GM03348 (cell line): ENCODE data around the gene ATP2B3.
"Not testable (repeated sequence)": the region's sequence is repeated elsewhere in the genome, so short reads cannot be mapped to it uniquely, and the experiment has no call there.

Experiments used
- DNase-seq: peaks from one replicate; pipeline ENCODE4 v3.0.0; 2012; ENCODE audit warnings: low spot score

Gene ATP2B3

GRCh38 chrX:153593811-153594500 lies 76.5 kb downstream of the ATP2B3 start:
- DNase-seq = no peak

DNA sequence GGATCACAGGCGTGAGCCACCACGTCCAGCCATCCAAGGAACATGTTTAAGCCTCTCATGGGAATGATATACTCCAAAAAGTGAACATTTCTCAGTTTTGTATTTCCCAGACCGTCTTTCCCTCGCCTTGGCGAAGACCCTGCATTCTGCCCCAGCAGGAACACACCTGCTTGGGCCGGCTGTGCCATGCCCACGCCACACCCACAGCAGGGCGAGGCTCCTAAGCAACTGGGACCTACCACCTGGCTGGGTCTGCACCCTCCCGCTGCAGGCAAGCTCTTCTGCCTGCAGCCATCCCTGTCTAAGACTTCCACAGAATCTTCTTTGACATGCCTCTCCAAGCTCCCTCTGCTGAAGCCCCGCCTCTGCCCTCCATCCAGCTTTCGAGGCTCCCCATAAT lies 77.9 kb downstream of the ATP2B3 start:
- DNase-seq = no peak

GRCh38 chrX:153595859-153596857 lies 78.7 kb downstream of the ATP2B3 start:
- no peak for DNase-seq

DNA sequence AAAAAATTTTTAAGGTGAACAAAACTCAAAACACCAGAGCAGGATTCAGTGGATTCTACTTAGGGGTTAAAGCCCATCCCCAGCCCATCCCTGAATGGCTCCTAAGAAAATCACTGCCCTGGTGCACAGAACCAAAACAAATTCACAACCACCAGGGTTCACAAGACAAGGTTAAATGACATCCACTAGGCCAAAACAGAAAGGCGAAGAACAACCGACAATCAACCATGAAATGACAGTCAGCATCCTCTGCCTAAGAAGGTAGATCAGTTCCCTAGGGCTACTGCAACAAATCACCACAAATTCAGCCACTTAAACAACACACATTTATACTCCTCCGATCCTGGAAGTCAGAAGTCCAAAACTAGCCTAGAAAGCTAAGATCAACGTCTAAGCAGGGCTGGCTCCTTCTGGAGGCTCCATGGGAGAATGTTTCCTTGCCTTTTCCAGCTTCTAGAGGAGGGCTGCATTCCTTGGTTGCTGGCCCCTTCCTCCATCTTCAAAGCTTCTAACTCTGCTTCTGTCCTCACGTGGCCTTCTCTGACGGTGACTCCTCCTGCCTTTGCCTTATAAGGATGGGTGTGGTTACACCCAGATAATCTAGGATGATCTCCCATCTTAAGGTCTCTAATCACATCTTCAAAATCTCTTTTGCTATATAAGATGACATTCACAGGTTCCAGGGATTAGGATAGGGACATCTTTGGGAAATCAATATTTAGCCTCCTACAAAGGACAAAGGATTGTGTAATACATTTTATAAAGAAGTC lies 79.7 kb downstream of the ATP2B3 start:
- DNase-seq = no peak

GRCh38 chrX:153598541-153599191 lies 81.2 kb downstream of the ATP2B3 start, which contains the start of gene CCNQ:
TSS of gene CCNQ (minus strand) at chrX:153599139. CDS start at chrX:153599073, 66 bp downstream.
- DNase-seq = peak; percentile 40

- DNase-seq = peak; percentile 97
Observed at GRCh38 chrX:153599192-153600031, 82.0 kb downstream of the ATP2B3 start.

GRCh38 chrX:153600032-153600373 lies 82.6 kb downstream of the ATP2B3 start:
- DNase-seq = peak; percentile 13

DNA sequence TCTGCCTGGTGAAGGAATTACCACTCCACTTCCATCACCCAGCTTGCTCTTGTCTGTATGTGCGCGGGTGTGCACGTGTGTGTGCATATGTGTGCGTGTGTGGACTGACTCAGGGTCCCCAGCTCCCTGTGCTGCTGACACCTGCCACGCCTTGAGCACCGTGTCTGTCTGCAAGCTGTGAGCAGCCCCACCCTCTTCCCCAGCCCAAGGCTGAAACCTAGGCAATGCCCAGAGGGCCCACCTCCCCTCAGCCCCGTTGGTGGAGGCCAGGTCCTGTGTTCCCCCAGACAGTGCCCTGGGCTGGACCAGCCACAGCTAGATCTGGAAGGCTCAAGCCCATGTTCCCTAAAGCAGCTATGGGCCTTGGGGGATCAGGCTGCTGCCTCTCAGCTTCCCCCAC lies 83.5 kb downstream of the ATP2B3 start:
- no peak for DNase-seq

- no peak for DNase-seq
Observed at GRCh38 chrX:153601511-153602110, 84.2 kb downstream of the ATP2B3 start.

DNA sequence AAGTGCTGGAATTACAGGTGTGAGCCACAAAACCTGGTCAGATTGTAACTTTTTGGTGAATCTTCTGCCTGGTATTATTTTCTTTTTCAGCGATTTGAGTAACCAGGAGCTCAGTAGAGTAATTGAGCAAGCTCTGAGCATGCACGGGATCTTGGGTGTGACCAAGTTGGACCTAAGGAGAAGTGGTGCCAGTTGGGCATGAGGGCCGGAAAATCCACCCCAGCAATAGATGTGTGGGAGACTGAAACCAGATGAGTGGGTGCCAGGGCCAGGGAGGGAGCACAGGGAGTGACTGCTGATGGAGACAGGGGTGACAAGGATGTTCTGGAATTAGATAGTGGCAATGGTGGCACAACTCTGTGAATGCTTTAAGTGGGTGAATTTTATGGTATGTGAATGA lies 85.2 kb downstream of the ATP2B3 start:
- DNase-seq = no peak

GRCh38 chrX:153603131-153603656 lies 85.8 kb downstream of the ATP2B3 start:
- no peak for DNase-seq

- DNase-seq = not testable (repeated sequence)
Observed at GRCh38 chrX:153604666-153605380, 87.4 kb downstream of the ATP2B3 start.

DNA sequence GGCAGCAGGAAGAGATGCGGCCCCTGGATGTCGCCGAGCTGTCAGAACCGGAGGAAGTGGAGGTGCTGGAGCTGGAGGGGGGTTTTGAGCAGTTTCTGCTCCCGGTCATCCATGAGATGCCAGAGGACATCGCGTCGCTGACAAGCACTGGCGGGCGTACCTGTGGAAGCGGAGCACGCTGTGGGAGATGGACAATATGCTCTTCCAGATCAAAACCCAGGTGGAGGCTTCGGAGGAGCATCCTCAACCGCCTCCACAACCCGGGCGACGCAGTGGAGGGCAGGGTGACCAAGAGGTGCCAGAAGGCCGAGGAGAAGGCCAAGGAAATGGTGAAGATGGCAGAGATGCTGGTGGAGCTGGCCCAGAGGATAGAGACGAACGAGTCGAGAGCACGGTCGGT lies 89.1 kb downstream of the ATP2B3 start:
- no peak for DNase-seq

DNA sequence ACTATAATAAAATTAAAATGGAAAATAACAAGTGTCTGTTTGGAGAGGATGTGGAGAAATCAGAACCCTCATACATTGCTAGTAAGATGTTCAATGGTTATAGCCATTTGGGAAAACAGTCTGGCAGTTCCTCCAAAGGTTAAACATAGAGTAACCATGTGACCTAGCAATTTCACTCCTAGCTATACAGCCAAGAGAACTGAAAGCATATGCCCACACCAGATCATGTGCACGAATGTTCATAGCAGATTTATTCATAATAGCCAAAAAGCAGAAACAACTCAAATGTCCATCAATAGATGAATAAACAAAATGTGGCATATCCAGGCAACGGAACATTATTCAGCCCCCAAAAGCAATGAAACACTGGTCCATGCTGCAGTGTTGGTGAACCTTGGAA lies 90.9 kb downstream of the ATP2B3 start:
- DNase-seq = no peak

DNA sequence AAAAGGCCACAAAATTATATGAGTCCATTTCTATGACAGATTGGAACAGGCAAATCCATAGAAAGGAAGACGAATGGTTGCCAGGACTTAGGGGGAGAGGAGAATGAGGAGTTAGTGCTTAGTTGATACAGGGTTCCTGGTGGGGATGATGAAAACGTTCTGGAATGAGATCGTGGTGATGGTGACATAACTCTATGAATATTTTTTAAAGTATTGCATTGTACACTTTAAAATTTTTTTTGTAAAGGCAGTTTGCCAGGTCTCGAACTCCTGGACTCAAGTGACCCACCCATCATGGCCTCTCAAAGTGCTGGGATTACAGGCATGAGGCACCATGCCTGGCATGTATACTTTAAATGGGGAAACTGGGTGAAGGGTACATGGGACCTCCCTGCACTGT lies 91.4 kb downstream of the ATP2B3 start:
- DNase-seq = no peak

GRCh38 chrX:153609917-153610835 lies 92.7 kb downstream of the ATP2B3 start:
- peak; percentile 75 for DNase-seq

DNA sequence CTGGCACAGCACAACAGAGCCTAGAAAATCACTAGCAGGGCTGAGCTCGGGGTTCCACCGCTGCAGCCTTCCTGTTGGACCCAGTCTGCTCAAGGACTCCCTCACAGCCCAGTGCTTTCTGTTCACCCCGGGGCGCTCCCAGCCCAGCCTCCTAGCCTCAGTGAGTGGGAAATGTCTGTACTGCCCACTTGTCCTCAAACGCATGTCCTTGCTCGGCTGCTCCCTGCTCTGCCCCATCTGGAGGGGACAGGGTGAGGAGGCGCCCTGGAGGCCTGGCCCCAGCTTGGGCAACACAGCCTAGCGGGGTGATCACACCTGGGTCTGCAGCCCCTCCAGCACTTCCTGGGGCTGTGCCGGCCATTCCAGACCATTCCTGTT lies 93.4 kb downstream of the ATP2B3 start:
- no peak for DNase-seq

GRCh38 chrX:153611298-153612095 lies 94.1 kb downstream of the ATP2B3 start:
- no peak for DNase-seq
